ENCODE data around the gene DNAJC15.

The DNAJC15 gene

DNA sequence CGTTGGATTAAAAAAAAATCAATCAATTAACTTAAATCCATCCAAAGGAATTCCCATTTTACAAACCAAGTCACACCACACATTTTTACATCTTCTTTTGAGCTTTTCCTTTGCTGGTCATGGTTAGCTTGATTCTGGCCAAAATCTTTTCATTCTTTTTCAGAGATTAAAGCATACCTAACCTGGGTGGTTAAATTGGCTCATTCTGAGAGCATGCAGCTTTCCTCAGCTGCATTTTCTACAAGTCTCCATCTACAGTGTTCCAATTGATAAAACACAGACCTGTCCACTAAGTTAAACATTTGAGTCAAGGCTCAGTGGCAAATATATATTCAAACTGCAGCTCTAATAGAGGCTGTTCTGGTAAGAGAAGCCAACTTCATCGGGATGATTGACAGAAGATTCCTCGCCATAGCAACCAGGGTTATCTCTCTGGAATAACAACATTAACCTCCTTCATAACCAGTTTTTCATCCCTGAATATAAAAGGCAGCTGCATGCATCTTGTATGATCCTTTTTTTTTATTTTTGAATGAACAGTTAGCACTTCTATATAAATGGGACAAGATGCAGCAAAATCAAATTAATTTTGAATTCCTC is 106.2 kb downstream of the DNAJC15 start:
- no peak for DNase-seq

GRCh38 chr13:43132257-43132656 is 108.9 kb downstream of the DNAJC15 start:
- DNase-seq: no peak

GRCh38 chr13:43132911-43133310 is 109.5 kb downstream of the DNAJC15 start:
- DNase-seq: no peak

GRCh38 chr13:43133792-43134191 is 110.4 kb downstream of the DNAJC15 start:
- DNase-seq: no peak

DNA sequence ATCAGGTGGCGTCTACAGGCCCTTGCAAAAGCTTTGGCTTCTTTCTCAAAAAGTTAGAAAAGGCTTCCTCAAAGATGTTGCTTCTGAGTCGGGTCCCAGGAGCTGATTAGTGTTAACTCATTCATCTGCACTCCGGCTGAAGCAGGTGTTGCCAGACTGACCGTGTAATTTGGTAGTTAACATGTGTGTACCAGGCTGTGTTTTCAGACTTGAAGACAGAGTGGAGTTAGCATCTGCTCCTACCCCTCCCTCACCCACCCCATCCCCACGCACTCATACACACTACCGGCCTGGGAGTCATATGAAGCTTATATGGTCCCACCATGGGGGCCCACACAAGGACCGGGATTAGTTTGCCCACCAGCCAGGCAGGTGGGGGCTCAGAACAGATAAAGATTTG is 111.5 kb downstream of the DNAJC15 start:
- DNase-seq: no peak

DNA sequence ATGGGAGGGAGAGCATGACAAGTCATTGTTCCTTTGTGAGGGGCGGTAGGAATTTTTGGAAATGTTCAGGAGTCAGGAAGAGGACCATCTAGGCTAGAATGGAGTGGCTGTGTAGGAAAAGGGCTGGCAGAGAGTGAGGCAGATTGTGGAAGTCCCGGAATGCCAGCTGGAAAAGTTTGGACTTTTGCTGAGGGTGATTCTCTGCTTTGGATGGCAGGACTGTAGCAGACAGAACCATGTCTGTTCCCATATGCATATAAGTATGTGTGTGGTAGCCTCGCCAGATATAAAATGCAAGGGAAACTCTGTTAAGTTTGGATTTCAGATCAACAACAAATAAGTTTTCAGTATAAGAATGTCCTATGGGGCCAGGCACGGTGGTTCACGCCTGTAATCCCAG is 112.1 kb downstream of the DNAJC15 start:
- no peak for DNase-seq

DNA sequence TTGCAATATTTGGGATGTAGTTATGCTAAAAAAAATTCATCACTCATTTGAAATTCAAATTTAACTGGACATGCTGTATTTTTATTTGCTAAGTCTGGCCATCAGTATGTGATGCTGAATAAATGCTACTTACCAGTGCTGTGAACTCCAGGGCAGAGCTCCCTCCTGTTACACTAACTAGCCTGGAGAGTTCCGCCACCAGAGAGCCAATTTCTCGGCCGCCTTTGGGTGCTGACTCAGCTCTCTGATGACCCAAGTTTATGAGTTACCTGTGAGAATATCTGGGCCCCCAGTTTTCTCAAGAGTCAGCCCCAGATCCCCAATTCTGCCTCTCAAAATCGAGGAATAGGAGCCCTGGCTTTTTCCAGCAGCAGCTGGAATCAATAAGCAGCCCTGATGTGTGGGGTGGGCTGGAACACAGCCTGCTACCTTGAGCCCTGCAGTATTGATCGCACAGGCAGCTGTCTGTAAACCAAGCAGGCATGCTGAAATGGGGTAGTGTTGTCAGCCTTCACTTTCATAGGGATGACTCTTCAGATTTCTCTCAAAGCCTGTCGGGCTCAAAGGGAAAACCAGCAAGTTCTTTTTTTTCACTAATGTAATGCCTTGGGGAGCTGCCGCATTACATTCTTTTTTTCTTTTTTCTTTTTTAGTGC is 113.7 kb downstream of the DNAJC15 start:
- DNase-seq: no peak

- DNase-seq: no peak
These were observed 115.8 kb downstream of the DNAJC15 start for GRCh38 chr13:43139211-43139610.

DNA sequence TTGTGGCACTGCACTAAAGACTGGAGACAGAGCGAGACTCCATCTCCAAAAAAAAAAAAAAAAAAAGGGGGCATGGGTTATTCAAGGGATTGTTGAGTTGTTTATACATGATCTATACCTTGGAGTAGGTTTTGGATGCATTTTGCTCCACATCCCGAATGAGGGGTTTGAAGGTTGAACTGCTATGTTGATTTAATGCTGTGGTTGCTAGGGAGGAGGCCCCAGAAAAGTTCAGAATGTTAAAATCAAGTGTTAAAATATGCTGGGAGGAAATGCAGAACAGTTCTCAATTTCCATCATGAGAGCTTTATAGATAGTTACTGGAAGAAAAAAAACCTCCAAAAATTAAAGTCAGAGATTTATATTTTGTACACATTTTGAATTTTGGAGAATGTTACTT is 116.5 kb downstream of the DNAJC15 start:
- DNase-seq: no peak

GRCh38 chr13:43140985-43141384 is 117.6 kb downstream of the DNAJC15 start:
- no peak for DNase-seq

DNA sequence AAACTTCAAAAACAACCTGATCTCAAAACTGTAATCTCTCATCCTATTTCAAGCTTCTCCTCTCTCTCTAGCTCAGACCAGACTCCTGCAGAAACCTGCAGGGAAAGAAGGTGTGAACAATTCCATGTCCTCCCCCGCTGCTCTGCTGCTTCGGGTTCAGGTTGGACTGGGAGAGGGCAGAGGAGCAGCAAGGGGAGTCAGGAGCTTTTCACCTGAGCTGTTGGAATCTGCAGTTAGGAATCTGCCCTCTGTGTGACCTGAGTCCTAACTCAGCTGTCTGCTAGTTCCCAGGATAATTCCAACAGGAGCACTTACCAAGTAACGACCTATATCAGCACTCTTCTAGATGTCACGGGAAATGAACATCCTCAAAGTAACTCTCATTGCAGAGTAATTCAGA is 118.3 kb downstream of the DNAJC15 start:
- DNase-seq: no peak

DNA sequence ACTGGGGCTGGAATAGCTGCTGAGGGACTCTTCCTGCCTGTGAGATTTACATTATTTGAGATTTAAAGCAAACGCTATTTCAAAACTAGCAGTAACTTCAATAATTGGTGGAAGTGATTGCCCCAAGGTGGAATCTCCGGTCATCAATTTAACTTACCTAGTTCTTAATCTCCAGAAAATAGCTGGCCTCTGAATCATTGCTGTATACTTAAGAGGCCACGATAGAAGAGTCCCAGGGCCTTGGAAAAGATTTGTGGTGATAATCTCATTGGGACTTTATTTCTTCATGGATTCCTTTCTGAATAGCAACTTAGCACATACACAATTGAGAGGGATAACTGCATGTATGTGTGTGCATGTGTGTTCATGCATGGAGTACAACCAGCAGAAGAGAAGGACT is 120.2 kb downstream of the DNAJC15 start:
- no peak for DNase-seq

DNA sequence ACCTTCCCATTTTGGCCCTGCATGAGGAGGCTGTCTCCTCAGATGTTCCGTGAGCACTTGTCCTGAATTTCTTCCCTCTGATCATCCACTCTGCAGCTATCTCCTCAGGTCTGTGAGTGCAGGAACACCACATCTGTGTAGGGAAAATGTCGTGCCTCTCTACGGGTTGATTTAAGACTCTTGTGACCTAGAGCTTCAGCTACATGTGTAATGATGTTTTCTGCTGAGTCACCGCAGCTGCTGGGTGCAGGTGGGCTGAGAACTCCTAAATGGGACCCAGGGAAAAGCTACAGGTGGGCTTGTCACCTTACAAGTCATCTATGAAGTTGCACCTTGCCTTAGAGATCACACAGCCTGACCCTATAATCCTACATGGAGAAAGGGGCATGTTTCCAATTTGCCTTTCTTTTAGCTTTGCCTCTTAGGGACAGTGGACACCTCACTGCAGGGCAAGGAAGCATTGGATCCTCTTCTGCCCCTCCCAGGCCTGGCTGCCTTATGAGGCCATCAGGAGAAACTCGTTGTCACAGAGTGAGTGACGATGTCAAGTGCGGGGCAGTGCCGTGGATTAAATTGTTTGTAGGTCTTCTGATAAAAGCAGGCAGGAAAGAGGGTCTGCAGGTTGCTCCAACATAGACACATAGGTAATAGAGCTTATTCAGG is 122.3 kb downstream of the DNAJC15 start:
- no peak for DNase-seq

DNA sequence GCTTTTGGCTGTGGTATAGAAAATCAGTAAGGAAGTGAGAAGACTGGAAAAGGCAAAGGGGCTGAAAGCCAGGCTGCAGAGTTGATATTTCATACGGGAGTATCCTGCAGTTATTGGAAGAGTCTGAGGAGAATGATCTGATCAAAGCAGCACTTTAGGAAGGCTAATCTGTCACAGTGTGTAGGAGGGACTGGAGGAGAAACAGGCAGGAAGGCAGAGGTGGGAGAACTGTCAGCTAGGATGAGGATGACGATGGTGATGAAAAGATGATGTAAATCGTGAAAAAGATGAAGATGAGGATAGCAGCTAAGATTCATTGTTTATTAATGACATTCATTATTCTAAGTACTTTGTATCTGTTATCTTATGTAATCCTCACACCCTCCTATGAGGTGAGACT is 123.0 kb downstream of the DNAJC15 start:
- no peak for DNase-seq

DNA sequence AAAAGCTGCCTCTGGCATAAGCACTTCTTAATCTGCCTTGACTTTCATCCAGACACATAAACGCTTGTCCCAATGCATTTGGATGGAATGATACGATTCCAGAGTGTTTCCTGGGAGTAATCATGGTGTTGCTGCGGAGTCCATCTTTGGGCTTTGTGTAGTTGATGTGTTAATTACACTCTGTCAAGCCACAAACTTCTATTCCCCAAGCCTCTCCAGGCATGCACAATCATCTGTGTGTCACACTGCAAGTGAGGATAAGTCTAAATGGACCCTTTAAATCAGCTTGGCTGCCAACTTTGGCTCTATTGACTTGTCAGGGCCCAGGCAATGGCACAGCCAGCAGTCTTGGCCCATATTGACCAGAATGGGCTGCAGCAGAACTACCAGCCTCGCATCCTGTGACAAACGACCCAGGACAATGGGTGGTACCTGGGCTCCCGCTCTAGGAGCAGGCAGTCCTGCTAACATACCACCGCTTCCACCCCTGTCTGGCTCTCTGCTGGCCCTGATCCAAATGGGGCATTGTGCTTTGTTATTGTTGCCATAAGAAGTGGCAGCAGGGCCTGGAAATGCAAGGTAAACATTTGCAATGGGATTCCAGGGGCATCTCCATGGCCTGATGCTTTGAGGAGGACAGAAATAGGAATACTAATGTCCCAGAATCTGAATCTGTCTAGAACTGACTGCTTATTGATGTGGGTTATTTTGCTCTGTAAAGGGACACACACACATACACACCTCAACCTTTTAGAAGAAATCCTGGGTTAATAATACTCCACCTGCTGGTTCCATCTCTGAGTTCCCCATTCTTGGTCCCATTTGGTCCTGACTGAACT is 127.2 kb downstream of the DNAJC15 start:
- no peak for DNase-seq

GRCh38 chr13:43153436-43154090 is 130.2 kb downstream of the DNAJC15 start:
- no peak for DNase-seq

- DNase-seq: no peak
These were observed 130.8 kb downstream of the DNAJC15 start for GRCh38 chr13:43154156-43154651.

DNA sequence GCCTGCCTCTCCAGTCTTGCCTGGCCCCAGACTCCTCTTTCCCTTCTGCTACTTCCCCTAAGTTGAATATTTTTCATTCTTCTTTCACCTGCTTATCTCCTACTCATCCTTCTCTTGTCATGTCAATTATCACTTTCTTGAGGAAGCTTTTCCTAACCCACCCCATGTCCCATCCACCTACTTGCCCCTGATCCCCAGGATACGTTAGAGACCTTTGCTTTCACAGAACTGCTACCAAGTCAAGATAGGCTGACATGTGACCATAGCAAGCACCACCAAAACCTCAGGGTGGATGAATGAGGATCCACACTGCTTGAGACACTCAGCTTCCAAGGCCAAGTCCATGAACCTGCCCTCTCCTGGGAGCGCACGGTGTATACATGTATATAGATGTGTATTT is 131.5 kb downstream of the DNAJC15 start:
- no peak for DNase-seq

DNA sequence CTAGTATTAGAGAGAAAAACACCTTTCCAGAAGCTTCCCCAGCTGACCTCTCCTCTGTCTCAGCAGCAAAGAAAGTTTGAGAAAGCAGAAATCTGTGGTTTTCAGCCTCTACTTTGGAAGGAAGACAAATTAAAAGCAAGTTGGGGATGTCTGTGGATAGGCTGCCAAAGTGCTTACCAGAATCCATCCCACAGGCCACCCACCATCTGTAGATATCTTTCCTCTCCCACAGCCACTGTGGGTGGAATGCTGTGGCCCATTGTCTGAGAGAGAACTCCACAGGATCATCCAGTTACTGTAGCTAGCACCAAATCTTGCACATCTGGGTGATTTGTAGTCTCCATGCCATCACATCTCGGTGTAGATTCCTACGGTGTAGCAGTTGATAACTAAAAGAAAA is 133.5 kb downstream of the DNAJC15 start:
- no peak for DNase-seq

- DNase-seq: no peak
These were observed 134.4 kb downstream of the DNAJC15 start for GRCh38 chr13:43157796-43158195.

GRCh38 chr13:43158516-43158915 is 135.1 kb downstream of the DNAJC15 start:
- DNase-seq: no peak

- DNase-seq: no peak
These were observed 135.7 kb downstream of the DNAJC15 start for GRCh38 chr13:43159026-43159461.
